Raji (cell line): ENCODE results near the gene ZNF326.

ENCODE experiments used
- POLR2A ChIP-seq: IDR thresholded peaks from 2 replicates; pipeline ENCODE4 v1.6.1; 2011; ENCODE audit warnings: low read depth, low read length, control low read depth; ENCODE audit not compliant: insufficient read depth

The ZNF326 gene

GRCh38 chr1:89987159-89987819 is 7.6 kb upstream of the ZNF326 start:
- no peak for TF ChIP-seq POLR2A

- no peak for TF ChIP-seq POLR2A
Measured at GRCh38 chr1:89989099-89989498, 5.8 kb upstream of the ZNF326 start.

GRCh38 chr1:89989799-89990198 is 5.1 kb upstream of the ZNF326 start:
- TF ChIP-seq POLR2A, result no peak

- no peak for TF ChIP-seq POLR2A
Measured at GRCh38 chr1:89990976-89991831, 3.7 kb upstream of the ZNF326 start.

GRCh38 chr1:89993541-89993940 is 1.4 kb upstream of the ZNF326 start:
- no peak for TF ChIP-seq POLR2A

- TF ChIP-seq POLR2A, result no peak
Measured at GRCh38 chr1:89994231-89994804, 592 bp upstream of the ZNF326 start.

- TF ChIP-seq POLR2A, result no peak
Measured at GRCh38 chr1:89995598-89996449, 914 bp downstream of the ZNF326 start.

- TF ChIP-seq POLR2A, result no peak
Measured at GRCh38 chr1:89996450-89997110, 1.7 kb downstream of the ZNF326 start.

- no peak for TF ChIP-seq POLR2A
Measured at GRCh38 chr1:89998306-89998705, 3.4 kb downstream of the ZNF326 start.

GRCh38 chr1:89999208-89999607 is 4.3 kb downstream of the ZNF326 start:
- TF ChIP-seq POLR2A, result no peak

- TF ChIP-seq POLR2A, result no peak
Measured at GRCh38 chr1:89999628-90000027, 4.7 kb downstream of the ZNF326 start.

- no peak for TF ChIP-seq POLR2A
Measured at GRCh38 chr1:90000934-90001676, 6.2 kb downstream of the ZNF326 start.

GRCh38 chr1:90007979-90008404 is 13.1 kb downstream of the ZNF326 start:
- TF ChIP-seq POLR2A, result no peak

GRCh38 chr1:90012300-90012699 is 17.4 kb downstream of the ZNF326 start:
- TF ChIP-seq POLR2A, result no peak
